Kidney tubule cell (primary cell): ENCODE data around the gene TNIK.
A peak's percentile ranks its signal among the peaks of the same experiment; 100 is the strongest.

Source experiments
- DNase-seq: peaks from one replicate; pipeline ENCODE4 v3.0.0-alpha.2; 2018; ENCODE audit warnings: low spot score

The TNIK gene

DNA sequence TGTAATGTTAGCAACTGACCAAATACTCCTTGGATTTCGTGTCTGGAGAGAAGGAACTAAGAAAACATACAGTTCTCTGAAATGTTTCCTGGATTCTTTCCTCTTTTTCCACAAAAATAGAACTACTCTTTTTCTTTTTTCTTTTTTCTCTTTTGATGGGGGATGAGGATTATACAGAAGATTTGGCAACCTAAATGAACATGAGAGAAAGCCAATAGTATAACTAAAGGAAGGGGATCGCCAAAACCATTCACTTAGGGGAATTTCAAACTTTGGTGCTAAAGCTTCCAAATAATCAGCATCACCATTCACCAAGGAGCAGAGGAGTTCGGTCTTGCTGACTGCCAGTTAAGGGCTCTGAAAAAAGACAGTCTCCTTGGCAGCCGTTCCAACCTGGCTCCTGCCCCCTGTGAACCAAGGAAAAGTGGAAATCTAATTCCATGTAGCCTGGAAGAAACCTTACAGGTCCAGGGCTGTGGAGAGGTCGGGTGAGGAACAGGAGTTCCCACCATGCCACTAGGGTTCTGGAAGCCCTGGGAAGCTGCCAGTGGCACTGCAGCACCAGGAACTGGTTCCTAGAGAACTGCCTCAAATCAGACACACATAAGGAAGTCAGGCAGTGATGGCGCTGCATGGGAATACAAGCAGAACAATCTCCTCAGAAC lies 176.9 kb downstream of the TNIK start:
- peak; percentile 22 for DNase-seq

DNA sequence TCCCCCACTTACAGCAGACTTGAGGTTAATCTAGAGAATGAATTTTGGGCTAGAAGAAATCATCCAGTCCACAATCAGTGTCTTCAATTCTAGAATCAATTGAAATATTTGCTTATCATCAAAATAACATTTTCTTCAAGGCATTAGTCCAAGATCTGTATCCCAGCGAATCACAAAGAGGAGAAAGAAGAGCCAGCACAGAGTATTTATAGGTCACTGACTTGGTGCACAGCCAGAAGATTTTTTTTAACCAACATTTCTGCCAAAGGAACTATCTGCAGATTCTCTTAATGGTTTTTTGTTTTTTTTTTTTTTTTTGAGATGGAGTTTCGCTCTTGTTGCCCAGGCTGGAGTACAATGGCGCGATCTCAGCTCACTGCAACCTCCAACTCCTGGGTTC lies 178.2 kb downstream of the TNIK start:
- DNase-seq: peak; percentile 48

DNA sequence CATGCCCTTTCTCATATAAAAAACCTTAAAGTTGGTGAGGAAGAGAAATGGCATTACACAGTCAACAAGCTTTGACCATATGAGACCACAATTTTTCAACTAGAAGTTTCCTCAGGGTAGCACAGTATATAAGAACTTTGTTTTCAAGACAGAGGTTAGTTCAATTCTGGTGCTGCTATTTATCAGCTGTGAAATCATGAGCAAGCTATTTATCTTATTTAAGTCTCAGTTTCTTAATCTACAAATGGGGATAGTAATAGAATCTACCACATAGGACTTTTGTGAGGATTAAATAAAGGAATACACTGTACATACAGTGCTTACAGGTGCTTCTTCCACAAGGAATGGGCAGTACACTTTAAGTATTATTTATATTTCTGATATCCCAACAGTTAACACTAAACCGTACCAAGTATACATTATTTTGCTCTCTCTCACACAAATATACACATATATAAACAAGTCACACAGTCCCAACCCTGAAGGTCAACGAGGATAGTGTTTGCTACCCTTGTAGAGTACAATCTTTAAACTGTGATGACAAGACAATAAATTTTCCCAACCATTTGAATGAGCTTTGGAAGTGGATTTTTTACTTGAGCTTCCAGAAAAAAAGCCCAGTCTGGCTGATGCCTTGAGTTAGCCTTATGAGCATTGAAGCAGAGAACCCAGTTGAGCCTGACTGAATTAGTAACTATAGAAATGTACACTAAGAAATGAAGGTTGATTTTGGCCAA lies 178.8 kb downstream of the TNIK start:
- DNase-seq: peak; percentile 23

DNA sequence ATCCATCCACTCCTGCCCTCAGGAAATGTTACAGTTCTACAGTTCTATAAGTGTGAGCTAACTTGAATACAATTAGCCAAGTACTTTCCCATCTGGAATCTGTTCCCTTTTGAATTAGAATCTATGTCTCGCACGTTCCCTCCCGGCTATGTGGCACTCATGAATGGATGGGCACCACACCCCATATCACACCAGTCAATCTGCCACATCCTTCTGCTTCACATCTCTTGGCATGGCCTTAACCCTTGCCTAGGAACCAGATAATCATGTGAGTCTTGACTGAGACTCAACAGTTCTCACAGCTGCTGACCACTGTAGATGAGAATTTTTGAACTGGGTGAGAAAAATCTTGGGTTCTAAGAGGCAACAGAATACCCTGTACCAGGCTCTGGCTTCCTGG lies 180.2 kb downstream of the TNIK start:
- DNase-seq: no peak

DNA sequence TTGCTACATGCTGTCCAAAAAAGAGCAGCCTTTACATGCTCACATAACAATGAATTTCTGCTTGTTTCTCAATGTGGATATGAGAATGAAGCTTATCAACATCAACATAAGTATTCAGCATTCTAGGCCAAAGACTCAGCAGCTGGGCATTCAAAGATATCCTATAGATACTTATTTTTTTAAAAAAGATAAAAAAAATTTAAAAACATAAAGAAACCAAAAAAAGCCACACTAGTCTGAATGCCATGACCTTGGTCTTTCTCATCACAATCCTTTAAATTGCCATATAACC lies 182.0 kb downstream of the TNIK start:
- DNase-seq: no peak

DNA sequence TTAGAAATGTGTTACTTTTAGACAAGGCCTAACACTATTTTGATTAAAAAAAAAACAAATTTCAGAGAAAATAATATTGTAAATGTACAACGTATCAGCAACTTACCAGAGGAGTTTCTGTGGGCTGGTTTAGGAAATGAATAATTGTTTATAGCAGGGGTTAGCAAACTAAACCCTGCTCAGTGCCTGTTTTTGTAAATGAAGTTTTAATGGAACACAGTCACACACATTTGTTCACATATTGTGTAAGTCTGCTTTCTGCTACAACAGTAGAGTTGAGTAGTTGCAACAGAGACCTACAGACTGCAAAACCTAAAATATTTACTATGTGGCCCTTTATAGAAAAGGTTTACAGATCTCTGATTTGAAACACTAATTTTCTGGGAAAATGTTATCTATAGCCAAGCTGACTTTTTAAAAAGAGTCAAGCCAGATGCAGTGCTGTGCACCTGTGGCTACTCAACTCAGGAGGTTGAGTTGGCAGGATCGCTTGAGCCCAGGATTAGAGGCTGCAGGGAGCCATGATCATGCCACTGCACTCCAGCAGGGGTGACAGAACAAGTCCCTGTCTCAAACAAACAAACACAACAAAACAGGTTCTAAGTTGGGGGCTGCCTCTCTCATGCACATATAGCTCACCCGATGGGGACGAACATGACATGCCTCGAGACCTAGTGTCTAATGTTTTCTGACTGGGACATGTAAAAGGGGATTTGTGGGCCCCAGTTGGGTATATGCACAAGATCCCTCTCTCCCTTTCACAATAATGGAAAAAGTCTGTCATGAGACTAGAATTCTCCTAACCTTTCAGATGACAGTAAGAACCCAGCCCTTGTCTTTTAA lies 182.5 kb downstream of the TNIK start:
- no peak for DNase-seq

DNA sequence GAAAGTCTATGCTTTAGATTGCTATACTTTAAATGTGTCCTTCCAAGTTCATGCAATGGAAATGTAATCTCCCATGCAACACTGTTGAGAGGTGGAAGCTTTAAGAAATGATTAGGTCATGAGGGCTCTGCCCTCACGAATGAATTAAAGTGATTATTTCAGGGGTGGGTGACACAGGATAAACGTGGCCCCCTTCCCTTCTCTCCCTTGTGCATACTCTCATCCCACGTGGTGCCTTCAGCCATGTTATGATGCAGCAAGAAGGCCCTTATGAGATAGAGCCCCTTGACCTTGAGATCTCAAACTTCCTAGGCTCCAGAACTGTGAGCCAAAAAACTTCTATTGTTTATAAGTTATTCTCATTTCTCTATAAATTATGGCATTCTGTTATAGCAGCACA lies 183.3 kb downstream of the TNIK start:
- no peak for DNase-seq

DNA sequence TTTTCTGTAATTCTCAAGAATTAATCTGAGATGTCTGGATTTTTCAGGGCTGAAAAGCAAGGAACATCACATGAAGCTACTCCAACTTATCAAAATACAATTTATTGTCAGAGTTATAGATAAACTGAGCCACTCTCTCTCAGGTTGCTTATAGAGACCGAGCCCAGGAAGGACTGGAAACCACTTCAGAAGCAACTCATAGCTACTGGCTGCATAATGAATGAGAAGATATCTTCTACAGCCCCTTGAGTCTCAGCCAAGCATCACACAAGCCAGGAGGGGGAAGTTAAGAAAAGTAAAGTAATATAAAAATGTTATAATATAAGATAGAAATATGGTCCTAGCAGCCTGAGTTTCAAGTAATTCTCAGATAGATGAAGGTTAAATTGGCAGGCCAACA lies 186.0 kb downstream of the TNIK start:
- DNase-seq: no peak

DNA sequence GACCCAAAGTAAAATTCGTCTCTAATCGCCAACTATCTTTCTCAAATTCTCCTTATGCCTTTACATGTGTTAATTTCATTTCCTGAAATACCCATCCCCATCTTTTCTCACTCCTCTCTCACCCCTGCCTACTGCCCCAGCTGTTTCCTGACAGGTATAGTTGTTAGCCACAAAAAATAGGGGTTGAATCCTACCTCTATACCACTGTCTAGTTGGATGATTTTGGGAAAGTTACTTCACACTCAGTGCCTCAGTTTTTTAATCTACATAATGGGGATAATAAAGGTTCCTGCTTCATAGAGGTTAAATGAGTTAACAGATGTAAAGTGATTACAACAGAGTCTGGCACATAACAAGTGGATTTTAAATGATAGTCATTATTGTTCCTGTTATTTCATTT lies 189.7 kb downstream of the TNIK start:
- DNase-seq: no peak

DNA sequence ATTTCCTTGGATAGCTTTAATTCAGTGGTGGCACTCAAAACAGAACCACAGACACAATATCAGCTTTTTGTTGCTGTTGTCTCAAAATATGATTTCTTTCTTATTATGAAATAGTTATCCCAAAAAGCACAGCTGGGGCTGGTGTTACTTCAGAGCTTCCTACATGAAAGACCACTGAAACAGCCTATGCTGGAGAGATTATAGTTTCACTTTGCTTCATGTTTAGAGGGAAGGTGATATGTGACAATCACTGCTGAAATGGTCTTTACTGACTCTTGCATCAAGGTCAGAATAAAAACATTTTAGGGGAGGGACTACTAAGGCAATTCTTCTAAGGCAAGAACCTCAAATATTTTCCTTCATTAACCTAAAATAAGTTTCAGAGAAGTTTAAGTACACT lies 190.7 kb downstream of the TNIK start:
- DNase-seq: no peak

DNA sequence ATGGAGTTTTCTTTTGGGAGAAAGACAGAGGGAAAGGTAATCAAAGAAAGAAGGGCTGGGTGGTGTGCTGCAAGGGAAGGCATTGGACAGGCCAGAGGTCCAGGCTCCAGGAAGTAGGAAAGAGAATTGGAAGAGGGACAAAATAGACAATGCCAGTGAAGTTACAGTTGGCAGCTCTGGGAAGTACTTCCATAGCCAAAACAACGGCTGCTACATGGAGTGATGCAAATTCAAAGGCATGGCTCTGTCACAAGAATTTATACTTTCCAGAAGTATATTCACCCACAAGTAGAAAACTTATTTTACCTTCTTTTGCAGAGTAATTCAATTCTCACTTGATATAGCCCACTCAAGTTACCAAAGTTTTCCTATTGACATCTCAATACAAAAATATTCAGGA lies 191.5 kb downstream of the TNIK start:
- DNase-seq: no peak

DNA sequence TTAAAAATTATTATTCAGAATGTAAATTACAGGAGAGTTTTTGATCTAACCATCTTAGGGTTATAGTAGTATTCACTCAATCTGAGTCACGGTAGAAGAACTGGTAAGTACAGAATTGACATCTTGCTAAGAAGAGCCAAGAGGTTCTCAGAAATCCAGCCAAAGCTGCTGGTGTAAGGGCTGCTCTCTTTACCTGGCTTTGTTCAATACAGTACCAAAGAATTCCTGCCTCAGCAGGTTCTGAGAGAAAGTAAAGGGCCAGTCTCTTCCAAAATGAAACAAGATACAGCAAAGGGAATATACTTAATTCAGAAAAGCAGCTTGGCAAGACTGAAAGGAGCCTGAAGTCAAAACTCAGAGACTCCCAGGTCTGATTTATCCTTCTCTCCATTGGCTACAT lies 193.1 kb downstream of the TNIK start:
- DNase-seq: no peak

DNA sequence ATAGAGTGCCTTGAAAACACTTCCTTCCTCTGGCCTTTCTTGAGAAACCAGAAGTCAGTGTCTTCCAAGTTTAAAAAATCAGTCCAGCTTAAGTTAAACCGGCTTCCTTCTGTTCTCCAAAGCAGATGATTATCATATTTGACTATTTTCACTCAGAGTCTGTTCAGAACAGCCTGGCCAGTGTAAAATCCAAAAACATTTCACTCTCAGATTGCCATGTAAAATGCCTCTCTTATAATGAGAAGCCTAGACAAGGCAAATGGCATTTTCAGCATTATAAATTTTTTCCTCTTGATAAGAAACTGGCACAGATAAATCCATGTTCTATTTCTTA lies 193.5 kb downstream of the TNIK start:
- no peak for DNase-seq

DNA sequence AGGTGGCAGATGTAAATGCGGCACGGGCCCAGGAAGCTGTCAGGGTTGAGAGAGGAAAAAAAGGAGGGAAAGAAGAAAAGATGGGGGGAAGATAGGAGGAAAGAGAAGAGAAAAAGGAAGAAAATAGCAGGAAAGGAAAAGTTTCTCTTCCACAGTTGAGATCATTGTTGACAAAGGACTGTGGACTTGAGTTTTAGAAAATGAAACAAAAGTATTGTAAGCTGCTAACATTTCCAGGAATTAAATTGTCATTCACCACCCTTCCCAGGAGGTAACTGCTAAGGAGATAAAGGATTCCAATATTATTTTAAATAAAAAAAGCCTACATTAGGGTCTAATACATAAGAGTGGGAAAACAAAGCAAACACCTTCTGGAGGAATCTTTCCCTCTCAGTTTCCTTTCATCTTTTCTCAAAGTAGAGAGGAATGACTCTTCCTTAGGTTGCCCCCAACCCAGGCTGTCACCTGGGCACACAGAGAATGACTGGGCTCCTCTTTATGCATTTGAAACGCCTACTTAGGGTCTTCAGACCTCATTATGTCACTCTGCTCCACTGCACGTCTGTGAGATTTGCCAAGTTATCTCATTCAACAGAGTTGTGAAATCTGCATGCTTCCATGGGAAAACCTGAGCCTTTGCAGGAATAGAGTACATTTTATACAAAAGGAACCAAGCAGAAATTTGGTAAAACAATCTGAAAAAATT lies 194.0 kb downstream of the TNIK start:
- DNase-seq: no peak

DNA sequence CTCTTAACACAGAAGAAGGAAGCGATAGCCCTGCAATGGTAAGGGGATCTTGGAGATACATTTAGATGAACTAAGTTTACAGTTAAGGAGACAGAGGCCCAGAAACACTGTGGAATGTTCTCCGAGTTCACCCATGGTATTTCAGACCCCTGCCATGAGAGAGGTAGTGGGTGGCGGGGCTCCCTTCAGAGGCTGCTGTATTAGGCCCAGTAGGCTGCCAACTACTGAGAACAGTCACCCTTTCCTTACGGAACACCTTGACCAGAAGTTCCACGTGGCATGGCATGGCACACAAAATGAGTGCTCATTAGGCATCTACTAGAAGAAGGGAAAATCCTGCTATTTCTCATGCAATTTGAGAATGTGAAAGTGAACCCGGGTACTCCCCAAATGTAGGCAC lies 195.4 kb downstream of the TNIK start:
- no peak for DNase-seq

DNA sequence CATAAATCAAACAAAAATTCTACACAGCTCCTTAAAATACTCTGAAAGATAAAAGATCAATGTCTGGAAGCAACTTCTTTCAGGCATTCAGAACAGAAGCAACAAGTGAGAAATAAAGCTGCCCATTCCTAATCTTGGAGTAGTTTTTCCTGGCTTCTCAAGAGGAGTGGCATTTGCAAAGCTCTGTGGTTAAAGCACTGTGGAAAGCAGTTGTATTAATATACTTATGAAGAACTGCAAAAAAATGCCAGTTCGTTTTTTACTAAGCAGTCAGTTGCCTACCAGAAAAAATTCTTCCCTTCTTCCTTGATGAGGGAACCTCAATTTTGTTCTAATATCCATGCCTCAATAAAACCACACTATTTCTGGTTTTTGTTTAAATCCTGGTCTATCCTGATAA lies 197.8 kb downstream of the TNIK start:
- no peak for DNase-seq

DNA sequence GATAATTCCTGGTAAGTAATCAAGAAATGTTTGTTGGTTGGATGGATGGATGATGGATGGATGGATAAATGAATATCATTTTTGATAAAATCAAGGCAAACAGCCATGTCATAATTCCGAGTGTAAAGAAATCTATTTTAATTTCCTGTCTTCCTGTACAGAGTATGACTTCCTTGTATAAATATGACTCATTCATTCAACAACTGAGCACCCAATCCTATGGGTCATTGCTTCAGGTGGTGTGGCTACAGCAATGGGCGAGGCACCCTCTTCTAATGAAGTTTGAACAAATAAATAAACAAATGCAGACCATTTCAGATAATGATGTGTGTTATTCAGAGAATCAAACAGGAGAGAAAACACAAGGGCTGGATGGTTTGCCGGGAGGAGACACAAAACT lies 198.7 kb downstream of the TNIK start:
- DNase-seq: peak; percentile 80

DNA sequence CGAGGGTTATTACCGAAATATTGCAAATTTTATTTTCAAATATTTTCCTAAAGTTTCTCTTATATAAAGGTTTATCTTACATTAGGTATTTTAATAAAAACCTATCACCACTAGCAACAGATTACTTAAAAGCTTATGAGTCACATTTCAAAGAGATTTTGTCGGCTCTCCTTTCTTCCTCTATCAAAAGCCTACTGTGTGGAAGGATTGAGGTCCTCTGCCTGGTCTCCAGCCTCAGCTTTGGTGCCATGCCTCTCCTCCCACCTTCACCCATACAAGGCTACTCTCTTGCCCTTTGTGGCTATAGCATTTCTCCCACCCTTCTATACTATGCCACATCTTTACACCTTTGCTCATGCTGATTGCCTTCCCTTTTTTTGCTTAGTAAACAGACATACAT lies 199.3 kb downstream of the TNIK start:
- DNase-seq: peak; percentile 13

DNA sequence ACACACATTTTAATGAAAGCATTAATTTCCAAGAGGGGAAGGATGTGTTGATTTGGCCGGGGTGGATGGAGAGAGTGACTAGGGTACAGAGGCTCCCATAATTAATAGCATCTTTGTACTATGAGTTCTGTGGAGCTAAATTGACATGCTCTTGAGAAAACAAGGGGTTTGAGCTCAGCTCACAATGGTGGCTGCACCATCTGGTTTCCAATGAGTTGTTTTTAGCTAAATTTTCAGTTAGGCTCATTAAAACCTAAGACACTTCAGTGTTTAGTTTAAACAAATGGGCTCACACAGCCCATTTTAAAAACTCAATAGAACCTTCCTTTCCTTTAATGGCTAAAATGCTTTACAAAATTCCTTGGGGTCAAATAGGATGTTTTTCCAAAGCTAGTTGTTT lies 199.7 kb downstream of the TNIK start:
- DNase-seq: no peak

DNA sequence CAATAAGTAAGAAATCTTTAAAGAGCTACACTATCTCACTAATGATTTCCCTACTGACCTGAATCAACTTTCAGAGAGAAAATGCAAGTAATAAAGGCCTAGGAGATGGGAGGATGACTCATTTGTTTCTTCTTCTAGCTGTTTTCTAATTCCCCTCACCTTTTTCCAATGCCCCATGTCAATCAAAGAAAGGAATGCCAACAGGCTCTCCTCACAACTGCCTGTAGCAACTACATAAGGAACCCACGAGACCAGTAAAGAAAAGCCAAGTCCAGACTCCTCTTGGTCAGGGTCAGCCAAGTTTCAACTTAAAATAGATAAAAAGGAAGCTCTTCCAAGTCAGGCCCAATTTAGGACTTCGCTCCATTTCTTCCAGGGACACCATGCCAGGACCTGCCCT lies 201.9 kb downstream of the TNIK start:
- peak; percentile 68 for DNase-seq

DNA sequence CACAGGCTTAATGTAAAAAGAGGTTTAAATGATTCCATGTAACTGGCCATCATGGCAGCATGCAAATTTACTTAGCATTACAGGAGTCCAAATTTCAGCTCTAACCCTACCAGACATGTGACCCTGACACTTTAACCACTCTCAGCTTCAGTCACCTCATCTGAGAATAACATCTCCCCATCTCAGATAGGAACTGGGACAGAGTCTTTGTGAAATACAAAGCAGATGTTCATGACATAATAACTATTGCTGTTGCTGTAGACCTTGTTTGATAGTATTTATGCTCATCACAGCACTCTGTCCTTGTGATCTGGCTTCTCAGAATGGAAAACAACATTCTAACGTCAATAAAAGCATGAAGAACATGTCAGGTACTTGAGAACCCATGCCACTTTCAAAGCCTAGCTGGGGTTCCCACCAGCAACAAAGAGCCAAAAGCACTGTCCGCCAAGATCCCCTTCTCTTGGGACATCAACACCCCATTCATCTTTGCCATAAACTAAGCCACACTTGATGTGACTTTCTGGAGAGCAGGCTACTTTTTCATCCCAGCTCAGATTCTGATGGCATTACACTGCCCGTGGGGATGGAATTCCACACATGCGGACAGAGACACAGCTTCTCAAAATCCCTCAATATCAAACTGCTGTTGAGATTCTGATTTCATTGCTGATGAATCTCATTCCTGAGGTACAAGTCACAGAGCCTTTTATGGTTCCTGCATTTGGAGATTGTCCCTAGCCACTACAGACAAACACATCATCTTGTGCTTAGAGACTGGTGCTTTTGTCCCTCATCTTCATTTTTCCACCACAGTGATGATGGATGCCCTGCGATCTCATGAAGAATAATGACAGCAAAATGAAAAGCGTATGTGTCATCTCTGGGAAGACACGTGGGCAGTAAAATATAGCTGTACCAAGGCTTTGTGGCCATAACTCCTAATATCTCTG lies 202.7 kb downstream of the TNIK start:
- peak; percentile 80 for DNase-seq
